Measurements from ENCODE around the gene TBC1D30.

TBC1D30 gene

GRCh38 chr12:64808110-64808509, 16.3 kb upstream of the TBC1D30 start:
- no peak overlapping the region for H3K27ac ChIP-seq (ENCODE audit: low read depth, low read length)
- no peak for DNase-seq
- no CpG with 5 or more reads among the region's 5 CpGs for WGBS (ENCODE audit: extremely low coverage, insufficient coverage, low lambda C conversion rate)

GRCh38 chr12:64810831-64811230, 13.6 kb upstream of the TBC1D30 start:
- no peak overlapping the region for H3K9ac ChIP-seq (ENCODE audit: low read length)
- DNase-seq, result no peak

More at GRCh38 chr12:64808110-64808509, 16.3 kb upstream of the TBC1D30 start:
- no peaks in the 10 kb centered on the region for H3K36me3 ChIP-seq (ENCODE audit: control insufficient read depth, insufficient read depth, low read length)
- no peak overlapping the region for H2BK120ac ChIP-seq (ENCODE audit: low read depth, low read length)
- H3K79me2 ChIP-seq (ENCODE audit: control insufficient read depth, insufficient read depth, low read length), result no peaks in the 10 kb centered on the region
- H3K4ac ChIP-seq (ENCODE audit: low read depth, low read length), result no peak overlapping the region
- H2AK5ac ChIP-seq (ENCODE audit: low read length), result no peak overlapping the region
- no peaks in the 10 kb centered on the region for H3K4me1 ChIP-seq (ENCODE audit: control insufficient read depth, low read depth, low read length)
- no peak overlapping the region for H3K56ac ChIP-seq (ENCODE audit: low read length)
- no peak overlapping the region for H2BK5ac ChIP-seq (ENCODE audit: low read length)
- H2BK15ac ChIP-seq (replicated peaks; ENCODE audit: low read depth), result no peak overlapping the region
- no peak overlapping the region for H3K18ac ChIP-seq (ENCODE audit: low read length)
- no peak overlapping the region for H3K23ac ChIP-seq (ENCODE audit: low read length)
- H3K27me3 ChIP-seq (ENCODE audit: insufficient read depth, low read length, poor library complexity), result no peaks in the 10 kb centered on the region
- no peaks in the 10 kb centered on the region for H3K79me1 ChIP-seq (ENCODE audit: low read length)
- H4K5ac ChIP-seq (ENCODE audit: low read length), result no peak overlapping the region
- H3K4me3 ChIP-seq (ENCODE audit: low read length), result no peak overlapping the region
- no peak overlapping the region for H4K8ac ChIP-seq (ENCODE audit: low read depth, low read length)
- H3K4me2 ChIP-seq (ENCODE audit: low read length), result no peak overlapping the region
- H3K9ac ChIP-seq (ENCODE audit: low read length), result no peak overlapping the region

DNA sequence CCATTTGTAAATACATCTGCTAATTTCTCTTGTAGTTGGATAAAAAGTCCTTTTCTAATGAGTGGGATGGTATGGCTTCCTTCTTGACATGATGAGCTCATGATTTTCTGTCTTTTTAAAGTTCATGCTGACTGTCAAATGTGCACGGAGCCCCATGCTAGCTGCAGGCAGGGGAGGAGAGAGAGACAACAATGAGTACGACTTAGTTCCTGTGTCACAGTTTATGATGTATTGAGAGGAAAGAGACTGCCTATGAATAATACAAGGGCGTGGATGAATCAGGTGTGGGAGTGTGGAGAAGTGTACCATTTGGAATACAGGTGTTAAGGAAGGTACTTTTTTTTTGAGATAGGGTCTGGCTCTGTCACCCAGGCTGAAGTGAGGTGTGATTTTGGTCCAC, 10.7 kb upstream of the TBC1D30 start:
- Histone ChIP-seq H3K79me1 (ENCODE audit: low read length) (no peaks in the 10 kb centered on the region), H3K4me3 (ENCODE audit: low read length) (no peak overlapping the region), H2BK5ac (ENCODE audit: low read length) (no peak overlapping the region), H2BK120ac (ENCODE audit: low read depth, low read length) (no peak overlapping the region), H3K4me1 (ENCODE audit: control insufficient read depth, low read depth, low read length) (no peaks in the 10 kb centered on the region), H4K5ac (ENCODE audit: low read length) (no peak overlapping the region), H3K4ac (ENCODE audit: low read depth, low read length) (no peak overlapping the region), H2BK15ac (replicated peaks; ENCODE audit: low read depth) (no peak overlapping the region), H3K18ac (ENCODE audit: low read length) (no peak overlapping the region), H3K36me3 (ENCODE audit: control insufficient read depth, insufficient read depth, low read length) (no peaks in the 10 kb centered on the region), H3K56ac (ENCODE audit: low read length) (no peak overlapping the region), H3K4me2 (ENCODE audit: low read length) (no peak overlapping the region), H3K79me2 (ENCODE audit: control insufficient read depth, insufficient read depth, low read length) (no peaks in the 10 kb centered on the region), H4K8ac (ENCODE audit: low read depth, low read length) (no peak overlapping the region), H3K27me3 (ENCODE audit: insufficient read depth, low read length, poor library complexity) (no peaks in the 10 kb centered on the region), H2AK5ac (ENCODE audit: low read length) (no peak overlapping the region), H3K27ac (ENCODE audit: low read depth, low read length) (no peak overlapping the region), H3K9ac (ENCODE audit: low read length) (no peak overlapping the region), H3K23ac (ENCODE audit: low read length) (no peak overlapping the region)
- WGBS (ENCODE audit: extremely low coverage, insufficient coverage, low lambda C conversion rate), result no CpG with 5 or more reads among the region's 3 CpGs
- DNase-seq, result no peak

More at GRCh38 chr12:64810831-64811230, 13.6 kb upstream of the TBC1D30 start:
- no peak overlapping the region for H2AK5ac ChIP-seq (ENCODE audit: low read length)
- H2BK15ac ChIP-seq (replicated peaks; ENCODE audit: low read depth), result no peak overlapping the region
- WGBS (ENCODE audit: extremely low coverage, insufficient coverage, low lambda C conversion rate), result no CpG with 5 or more reads among the region's 1 CpG
- no peak overlapping the region for H2BK5ac ChIP-seq (ENCODE audit: low read length)
- no peak overlapping the region for H3K4me3 ChIP-seq (ENCODE audit: low read length)
- no peaks in the 10 kb centered on the region for H3K36me3 ChIP-seq (ENCODE audit: control insufficient read depth, insufficient read depth, low read length)
- no peak overlapping the region for H3K4ac ChIP-seq (ENCODE audit: low read depth, low read length)
- H3K4me1 ChIP-seq (ENCODE audit: control insufficient read depth, low read depth, low read length), result no peaks in the 10 kb centered on the region
- no peak overlapping the region for H4K5ac ChIP-seq (ENCODE audit: low read length)
- H3K23ac ChIP-seq (ENCODE audit: low read length), result no peak overlapping the region
- H3K79me1 ChIP-seq (ENCODE audit: low read length), result no peaks in the 10 kb centered on the region
- no peaks in the 10 kb centered on the region for H3K27me3 ChIP-seq (ENCODE audit: insufficient read depth, low read length, poor library complexity)
- no peak overlapping the region for H3K27ac ChIP-seq (ENCODE audit: low read depth, low read length)
- H3K4me2 ChIP-seq (ENCODE audit: low read length), result no peak overlapping the region
- no peak overlapping the region for H3K56ac ChIP-seq (ENCODE audit: low read length)
- no peak overlapping the region for H4K8ac ChIP-seq (ENCODE audit: low read depth, low read length)
- no peak overlapping the region for H2BK120ac ChIP-seq (ENCODE audit: low read depth, low read length)
- H3K79me2 ChIP-seq (ENCODE audit: control insufficient read depth, insufficient read depth, low read length), result no peaks in the 10 kb centered on the region
- H3K18ac ChIP-seq (ENCODE audit: low read length), result no peak overlapping the region

GRCh38 chr12:64814432-64814831, 10.0 kb upstream of the TBC1D30 start:
- Histone ChIP-seq H4K5ac (ENCODE audit: low read length) (no peak overlapping the region), H3K4me1 (ENCODE audit: control insufficient read depth, low read depth, low read length) (no peaks in the 10 kb centered on the region), H3K4me2 (ENCODE audit: low read length) (no peak overlapping the region), H3K4me3 (ENCODE audit: low read length) (no peak overlapping the region), H3K18ac (ENCODE audit: low read length) (no peak overlapping the region), H4K8ac (ENCODE audit: low read depth, low read length) (no peak overlapping the region), H2BK15ac (replicated peaks; ENCODE audit: low read depth) (no peak overlapping the region), H2BK120ac (ENCODE audit: low read depth, low read length) (no peak overlapping the region), H3K4ac (ENCODE audit: low read depth, low read length) (no peak overlapping the region), H2AK5ac (ENCODE audit: low read length) (no peak overlapping the region), H3K9ac (ENCODE audit: low read length) (no peak overlapping the region), H3K27me3 (ENCODE audit: insufficient read depth, low read length, poor library complexity) (no peaks in the 10 kb centered on the region), H2BK5ac (ENCODE audit: low read length) (no peak overlapping the region), H3K56ac (ENCODE audit: low read length) (no peak overlapping the region), H3K23ac (ENCODE audit: low read length) (no peak overlapping the region), H3K27ac (ENCODE audit: low read depth, low read length) (no peak overlapping the region), H3K79me1 (ENCODE audit: low read length) (no peaks in the 10 kb centered on the region), H3K79me2 (ENCODE audit: control insufficient read depth, insufficient read depth, low read length) (no peaks in the 10 kb centered on the region), H3K36me3 (ENCODE audit: control insufficient read depth, insufficient read depth, low read length) (no peaks in the 10 kb centered on the region)
- WGBS (ENCODE audit: extremely low coverage, insufficient coverage, low lambda C conversion rate), result no CpG with 5 or more reads among the region's 2 CpGs
- no peak for DNase-seq

DNA sequence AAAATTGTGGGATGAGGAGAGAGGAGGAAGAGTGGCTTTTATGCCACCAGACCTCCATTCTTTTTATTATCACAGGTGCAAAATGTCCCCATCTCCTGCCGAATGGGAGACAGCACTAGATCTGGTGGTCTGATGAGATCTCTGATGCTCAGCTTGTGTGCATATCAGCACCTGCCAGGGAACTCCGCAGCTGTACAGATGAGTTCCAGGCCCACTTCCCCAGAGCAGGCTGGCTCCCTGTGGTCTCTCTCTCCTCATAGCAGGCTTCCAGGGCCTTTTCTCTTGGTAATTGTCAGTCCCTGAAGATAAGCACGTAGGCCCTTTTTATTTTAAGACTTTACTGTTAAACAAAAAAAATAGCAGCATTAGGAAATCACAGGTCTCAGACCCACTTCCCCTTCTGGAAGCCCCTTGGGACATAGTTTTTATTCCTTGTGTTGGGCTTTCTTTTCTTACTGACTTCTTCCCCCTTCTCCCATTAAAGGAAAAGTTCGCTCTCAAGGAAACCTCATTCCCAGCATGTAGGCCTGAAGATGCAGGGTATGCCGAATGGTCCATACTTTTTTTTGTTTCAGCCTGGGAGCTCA, 4.5 kb upstream of the TBC1D30 start:
- Histone ChIP-seq H3K4me1 (ENCODE audit: control insufficient read depth, low read depth, low read length) (no peaks in the 10 kb centered on the region), H3K18ac (ENCODE audit: low read length) (no peak overlapping the region), H3K23ac (ENCODE audit: low read length) (no peak overlapping the region), H4K8ac (ENCODE audit: low read depth, low read length) (no peak overlapping the region), H3K4me3 (ENCODE audit: low read length) (no peak overlapping the region), H3K9ac (ENCODE audit: low read length) (no peak overlapping the region), H3K79me2 (ENCODE audit: control insufficient read depth, insufficient read depth, low read length) (no peaks in the 10 kb centered on the region), H3K27me3 (ENCODE audit: insufficient read depth, low read length, poor library complexity) (peaks cover 9% of the 10 kb centered on the region), H2BK5ac (ENCODE audit: low read length) (no peak overlapping the region), H3K56ac (ENCODE audit: low read length) (no peak overlapping the region), H3K4ac (ENCODE audit: low read depth, low read length) (no peak overlapping the region), H3K4me2 (ENCODE audit: low read length) (no peak overlapping the region), H4K5ac (ENCODE audit: low read length) (no peak overlapping the region), H2BK120ac (ENCODE audit: low read depth, low read length) (no peak overlapping the region), H3K27ac (ENCODE audit: low read depth, low read length) (no peak overlapping the region), H3K36me3 (ENCODE audit: control insufficient read depth, insufficient read depth, low read length) (no peaks in the 10 kb centered on the region), H2BK15ac (replicated peaks; ENCODE audit: low read depth) (no peak overlapping the region), H2AK5ac (ENCODE audit: low read length) (no peak overlapping the region), H3K79me1 (ENCODE audit: low read length) (no peaks in the 10 kb centered on the region)
- no CpG with 5 or more reads among the region's 5 CpGs for WGBS (ENCODE audit: extremely low coverage, insufficient coverage, low lambda C conversion rate)
- no peak for DNase-seq

GRCh38 chr12:64820593-64820992, 3.9 kb upstream of the TBC1D30 start:
- Histone ChIP-seq H2AK5ac (ENCODE audit: low read length) (no peak overlapping the region), H3K18ac (ENCODE audit: low read length) (no peak overlapping the region), H3K27ac (ENCODE audit: low read depth, low read length) (no peak overlapping the region), H4K8ac (ENCODE audit: low read depth, low read length) (no peak overlapping the region), H3K56ac (ENCODE audit: low read length) (no peak overlapping the region), H3K4me1 (ENCODE audit: control insufficient read depth, low read depth, low read length) (no peaks in the 10 kb centered on the region), H2BK120ac (ENCODE audit: low read depth, low read length) (no peak overlapping the region), H3K9ac (ENCODE audit: low read length) (no peak overlapping the region), H3K36me3 (ENCODE audit: control insufficient read depth, insufficient read depth, low read length) (no peaks in the 10 kb centered on the region), H3K79me1 (ENCODE audit: low read length) (no peaks in the 10 kb centered on the region), H2BK5ac (ENCODE audit: low read length) (no peak overlapping the region), H3K23ac (ENCODE audit: low read length) (no peak overlapping the region), H4K5ac (ENCODE audit: low read length) (no peak overlapping the region), H3K79me2 (ENCODE audit: control insufficient read depth, insufficient read depth, low read length) (no peaks in the 10 kb centered on the region), H3K4ac (ENCODE audit: low read depth, low read length) (no peak overlapping the region), H2BK15ac (replicated peaks; ENCODE audit: low read depth) (no peak overlapping the region), H3K4me2 (ENCODE audit: low read length) (no peak overlapping the region), H3K27me3 (ENCODE audit: insufficient read depth, low read length, poor library complexity) (peaks cover 16% of the 10 kb centered on the region), H3K4me3 (ENCODE audit: low read length) (no peak overlapping the region)
- WGBS (ENCODE audit: extremely low coverage, insufficient coverage, low lambda C conversion rate), result no CpG with 5 or more reads among the region's 3 CpGs
- DNase-seq, result no peak

Data from mesendoderm (in vitro differentiated cells).